HepG2 (cell line): Measurements from ENCODE around the gene BMPR2. TPM values are rescaled to one million over a fixed set of nuclear protein-coding genes. Genes with fewer than 3 reads are reported as not detected.
A peak's percentile ranks its signal among the peaks of the same experiment; 100 is the strongest.

Experiments
- HMG20B ChIP-seq: conservative IDR thresholded peaks from 2 replicates; pipeline ENCODE4 v1.6.1; 2016; ENCODE audit warnings: missing genetic modification reagents, missing compliant biosample characterization
- NCOA5 ChIP-seq: sonication (generic); formaldehyde crosslinking; IDR thresholded peaks from 2 replicates; pipeline ENCODE4 v1.4.0; 2020; ENCODE audit warnings: missing genetic modification reagents
- PPARG ChIP-seq: conservative IDR thresholded peaks from 2 replicates; pipeline ENCODE4 v1.6.1; 2016; ENCODE audit warnings: missing biosample characterization, missing genetic modification reagents
- RERE ChIP-seq: IDR thresholded peaks from 2 replicates; pipeline ENCODE4 v1.6.1; 2016; ENCODE audit warnings: low read depth, missing genetic modification reagents, missing compliant biosample characterization
- THAP9 ChIP-seq: sonication (generic); formaldehyde crosslinking; IDR thresholded peaks from 2 replicates; pipeline ENCODE4; 2020; ENCODE audit warnings: missing genetic modification reagents, mild to moderate bottlenecking, borderline replicate concordance
- XRCC5 ChIP-seq: fragments of 200-400 bp; formaldehyde crosslinking; optimal IDR thresholded peaks from 2 replicates; pipeline ENCODE3; 2017; ENCODE audit warnings: mild to moderate bottlenecking, low read length
- ZNF576 ChIP-seq: sonication (generic); formaldehyde crosslinking; IDR thresholded peaks from 2 replicates; pipeline ENCODE4 v1.4.0; 2020; ENCODE audit warnings: mild to moderate bottlenecking, missing genetic modification reagents
- ZNF609 ChIP-seq: sonication (generic); formaldehyde crosslinking; IDR thresholded peaks from 2 replicates; pipeline ENCODE4 v1.4.0; 2020; ENCODE audit warnings: mild to moderate bottlenecking, missing genetic modification reagents, borderline replicate concordance
- ZNF639 ChIP-seq: conservative IDR thresholded peaks from 2 replicates; pipeline ENCODE4 v1.6.1; 2018; ENCODE audit warnings: missing genetic modification reagents
- ZNF788 ChIP-seq: sonication (generic); formaldehyde crosslinking; IDR thresholded peaks from 2 replicates; pipeline ENCODE4 v1.5.0; 2020; ENCODE audit warnings: mild to moderate bottlenecking, missing genetic modification reagents, borderline replicate concordance
- polyA plus RNA-seq, 8 experiments: library from polyadenylated mRNA; depleted of rRNA in 3 of 8; stranded (reverse) in 7 of 8; unstranded in 1 of 8; fragments of >200 nt; fragmentation: Illumina TruSeq in 4 of 8; extraction: Trizol in 4 of 8; gene quantifications; 2 replicates each; pipeline versions ENCODE4 v1.2.1 to v1.2.3, GENCODE V29; 2011 to 2016; ENCODE audit warnings: low read depth in 4 of 8, missing spikeins in 1 of 8, mixed read lengths in 1 of 8; ENCODE audit not compliant: insufficient read depth in 1 of 8
- total RNA-seq, 5 experiments: library from RNA; depleted of rRNA; stranded (reverse); fragments of >200 nt; fragmentation: Illumina TruSeq; extraction: Trizol; gene quantifications; 2 replicates each; pipeline ENCODE4 v1.2.3, GENCODE V29; 2016; ENCODE audit warnings: low read depth in 1 of 5

BMPR2 gene
- total and polyA plus RNA-seq, 2 of the 13 experiments (the other 11 are each of a cell fraction or from before 2014, with no cell fraction given), result 5.5 to 10.3 TPM

- TF ChIP-seq RERE (CRISPR knock-in tag) (0 out of 2 replicates have a peak, but pooled peaks have one; percentile 40), HMG20B (no peak), ZNF576 (no peak), ZNF788 (no peak; the same call in 1 of the 2 replicates), NCOA5 (CRISPR knock-in tag) (no peak), ZNF639 (CRISPR knock-in tag) (no peak), THAP9 (CRISPR knock-in tag) (no peak), PPARG (CRISPR knock-in tag) (peak; percentile 77), XRCC5 (peak; percentile 55), ZNF609 (CRISPR knock-in tag) (peak; percentile 84; the same call in 1 of the 2 replicates)
These were observed 118.4 kb downstream of the BMPR2 start (continued) for GRCh38 chr2:202494300-202495229.
